Calu3 (cell line): ENCODE data around the gene SH3RF1. TPM values are rescaled to one million over a fixed set of nuclear protein-coding genes. Genes with fewer than 3 reads are reported as not detected.
"Not testable (repeated sequence)": the region's sequence is repeated elsewhere in the genome, so short reads cannot be mapped to it uniquely, and the experiment has no call there.

ENCODE experiments used
- BruUV-seq: library from RNA; stranded (reverse); fragments of 400-500 nt; replicated peaks from 2 replicates; lab custom pipeline; 2021; lab: Mats Ljungman, UMichigan
- CTCF ChIA-PET: fragments of 300-600 bp; sonication (Branson Sonifier 250); formaldehyde crosslinking; loops from one replicate; lab custom pipeline; 2022; ENCODE audit warnings: antibody characterized with exemption; lab: Charles Lee
- DNase-seq: peaks from one replicate; pipeline ENCODE4 v3.0.0; 2022
- H3K27ac Mint-ChIP-seq: one replicate; pipeline ENCODE4 v1.8.0; 2022; ENCODE audit warnings: mixed read lengths; ENCODE audit not compliant: unreplicated experiment
- H3K27me3 Mint-ChIP-seq: one replicate; pipeline ENCODE4 v1.8.0; 2022; ENCODE audit warnings: mixed read lengths; ENCODE audit not compliant: unreplicated experiment
- H3K36me3 Mint-ChIP-seq: one replicate; pipeline ENCODE4 v1.8.0; 2022; ENCODE audit warnings: mild to moderate bottlenecking, moderate library complexity, mixed read lengths; ENCODE audit not compliant: insufficient read depth, unreplicated experiment
- H3K4me1 Mint-ChIP-seq: one replicate; pipeline ENCODE4 v1.8.0; 2022; ENCODE audit warnings: mild to moderate bottlenecking, low read depth, mixed read lengths; ENCODE audit not compliant: unreplicated experiment
- H3K4me3 Mint-ChIP-seq: one replicate; pipeline ENCODE4 v1.8.0; 2022; ENCODE audit warnings: mild to moderate bottlenecking, low read depth, moderate library complexity, mixed read lengths; ENCODE audit not compliant: unreplicated experiment
- H3K9me3 Mint-ChIP-seq: one replicate; pipeline ENCODE4 v1.8.0; 2022; ENCODE audit warnings: low read depth, mixed read lengths; ENCODE audit not compliant: unreplicated experiment
- CTCF ChIP-seq: fragments of 200-600 bp; IDR thresholded peaks from one replicate; pipeline ENCODE4 v1.8.0; 2022; ENCODE audit warnings: antibody characterized with exemption; ENCODE audit not compliant: unreplicated experiment
- intact Hi-C: fragments of 100-400 bp; cut with micrococcal nuclease; formaldehyde crosslinking; loops from one replicate; pipeline ENCODE4 v1.10.0; 2022; ENCODE audit not compliant: unreplicated experiment
- total RNA-seq: library from RNA; stranded (reverse); gene quantifications from 2 replicates; pipeline ENCODE4 v1.2.3, GENCODE V29; 2022

SH3RF1 gene
- total RNA-seq, 1 experiment from 2014 or later, result 70.1 TPM

GRCh38 chr4:169179609-169180521 lies 90.9 kb downstream of the SH3RF1 start:
- no peak for DNase-seq
- H3K27ac Mint-ChIP-seq, result no peak overlapping the region

GRCh38 chr4:169178092-169178491 lies 92.7 kb downstream of the SH3RF1 start:
- H3K4me3 Mint-ChIP-seq, H3K9me3 Mint-ChIP-seq, H3K27me3 Mint-ChIP-seq, CTCF ChIA-PET, H3K27ac Mint-ChIP-seq, BruUV-seq, intact Hi-C loops, DNase-seq: not testable (repeated sequence)
- Mint-ChIP-seq H3K36me3 (peaks cover 10% of the 10 kb centered on the region), H3K4me1 (peaks cover 31% of the 10 kb centered on the region)

More at GRCh38 chr4:169179609-169180521, 90.9 kb downstream of the SH3RF1 start:
- BruUV-seq, result no TSS peak
- TF ChIP-seq CTCF, result no peak
- no peaks in the 10 kb centered on the region for H3K9me3 Mint-ChIP-seq
- intact Hi-C loops, result no loop called here
- peaks cover 31% of the 10 kb centered on the region for H3K4me1 Mint-ChIP-seq
- CTCF ChIA-PET, result no interaction called here
- no peak overlapping the region for H3K4me3 Mint-ChIP-seq
- H3K27me3 Mint-ChIP-seq, result no peaks in the 10 kb centered on the region
- peaks cover 10% of the 10 kb centered on the region for H3K36me3 Mint-ChIP-seq

- no peaks in the 10 kb centered on the region for H3K9me3 Mint-ChIP-seq
- intact Hi-C loops, result no loop called here
- DNase-seq, result no peak
- peaks cover 47% of the 10 kb centered on the region for H3K4me1 Mint-ChIP-seq
- CTCF ChIA-PET, result no interaction called here
- H3K36me3 Mint-ChIP-seq, result no peaks in the 10 kb centered on the region
- TF ChIP-seq CTCF, result no peak
- no peaks in the 10 kb centered on the region for H3K27me3 Mint-ChIP-seq
- H3K4me3 Mint-ChIP-seq, result no peak overlapping the region
- BruUV-seq, result no TSS peak
- peak overlapping the region; percentile 31 for H3K27ac Mint-ChIP-seq
Measured at GRCh38 chr4:169175476-169175875, 95.3 kb downstream of the SH3RF1 start.

GRCh38 chr4:169175035-169175434 lies 95.7 kb downstream of the SH3RF1 start:
- Mint-ChIP-seq H3K36me3 (no peaks in the 10 kb centered on the region), H3K4me1 (peaks cover 50% of the 10 kb centered on the region), H3K27me3 (no peaks in the 10 kb centered on the region), H3K4me3 (no peak overlapping the region), H3K27ac (peak overlapping the region; percentile 31), H3K9me3 (no peaks in the 10 kb centered on the region)
- intact Hi-C loops, result no loop called here
- CTCF ChIA-PET, result no interaction called here
- DNase-seq, result no peak
- no peak for TF ChIP-seq CTCF
- no TSS peak for BruUV-seq

GRCh38 chr4:169174247-169174646 lies 96.5 kb downstream of the SH3RF1 start:
- no peaks in the 10 kb centered on the region for H3K36me3 Mint-ChIP-seq
- H3K4me1 Mint-ChIP-seq, result peaks cover 50% of the 10 kb centered on the region
- intact Hi-C loops, result no loop called here
- H3K27me3 Mint-ChIP-seq, result no peaks in the 10 kb centered on the region
- DNase-seq, result no peak
- H3K27ac Mint-ChIP-seq, result peak overlapping the region; percentile 31
- TF ChIP-seq CTCF, result no peak
- H3K9me3 Mint-ChIP-seq, result no peaks in the 10 kb centered on the region
- no TSS peak for BruUV-seq
- CTCF ChIA-PET, result no interaction called here
- no peak overlapping the region for H3K4me3 Mint-ChIP-seq
